ENCODE measurements around the gene SYS1.

The SYS1 gene

DNA sequence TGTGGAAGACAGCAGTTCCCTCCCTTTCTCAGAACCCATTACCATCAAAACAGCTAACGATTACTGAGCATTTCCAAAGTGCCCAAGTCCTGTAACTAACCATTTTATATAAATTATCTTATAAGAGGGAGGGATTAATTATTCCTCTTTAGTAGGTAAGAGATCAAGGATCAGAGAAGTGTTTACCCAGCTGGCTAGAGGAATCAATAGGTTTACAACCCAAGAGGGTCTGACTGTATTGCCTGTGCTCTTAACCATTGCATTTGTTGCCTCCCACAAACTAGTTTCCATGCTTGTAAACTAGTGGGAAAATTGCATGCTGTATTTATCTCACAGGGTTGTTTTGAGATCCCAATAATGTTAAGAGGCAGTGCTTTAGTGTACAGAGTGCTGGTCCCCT is 41.5 kb downstream of the SYS1 start:
- Histone ChIP-seq H4K91ac (ENCODE audit: low read depth, low read length) (no peak overlapping the region), H3K27ac (ENCODE audit: low read depth, low read length) (no peak overlapping the region), H4K12ac (ENCODE audit: low read depth, low read length) (no peak overlapping the region), H2AFZ (ENCODE audit: insufficient read depth, low read length, poor library complexity) (no peak overlapping the region), H4K8ac (ENCODE audit: low read depth, low read length) (no peak overlapping the region), H3K14ac (ENCODE audit: low read length) (no peak overlapping the region), H3K4me2 (ENCODE audit: low read length) (no peak overlapping the region), H3K79me2 (ENCODE audit: control insufficient read depth, insufficient read depth, low read length, poor library complexity) (peaks cover 9% of the 10 kb centered on the region), H3K4me3 (ENCODE audit: low read depth, low read length) (no peak overlapping the region), H2BK5ac (ENCODE audit: low read depth, low read length, poor library complexity) (no peak overlapping the region), H2AK5ac (ENCODE audit: low read length) (no peak overlapping the region), H3K4me1 (ENCODE audit: control insufficient read depth in 1 of 2, insufficient read depth in 2 of 2, low read length in 2 of 2) (peaks cover 6 to 15% of the 10 kb centered on the region in 2 experiments), H3K4ac (ENCODE audit: low read depth, low read length) (no peak overlapping the region), H3K9ac (ENCODE audit: low read length) (no peak overlapping the region), H2BK120ac (ENCODE audit: insufficient read depth, low read length, poor library complexity) (no peak overlapping the region), H3K18ac (ENCODE audit: low read length) (no peak overlapping the region), H3K79me1 (ENCODE audit: low read length) (peaks cover 6% of the 10 kb centered on the region), H3K36me3 (ENCODE audit: control insufficient read depth in 1 of 2, insufficient read depth in 2 of 2, low read length in 2 of 2) (peaks cover 0 to 2% of the 10 kb centered on the region in 2 experiments), H3K27me3 (ENCODE audit: insufficient read depth, low read length) (peaks cover 7% of the 10 kb centered on the region), H3K23ac (ENCODE audit: low read length) (no peak overlapping the region), H3K9me3 (ENCODE audit: insufficient read depth, low read depth, low read length) (peaks cover 6% of the 10 kb centered on the region), H2BK12ac (ENCODE audit: low read length) (no peak overlapping the region)
- no CpG with 5 or more reads among the region's 1 CpG for WGBS (ENCODE audit: extremely low coverage, insufficient coverage, insufficient read length)
- DNase-seq, result no peak

DNA sequence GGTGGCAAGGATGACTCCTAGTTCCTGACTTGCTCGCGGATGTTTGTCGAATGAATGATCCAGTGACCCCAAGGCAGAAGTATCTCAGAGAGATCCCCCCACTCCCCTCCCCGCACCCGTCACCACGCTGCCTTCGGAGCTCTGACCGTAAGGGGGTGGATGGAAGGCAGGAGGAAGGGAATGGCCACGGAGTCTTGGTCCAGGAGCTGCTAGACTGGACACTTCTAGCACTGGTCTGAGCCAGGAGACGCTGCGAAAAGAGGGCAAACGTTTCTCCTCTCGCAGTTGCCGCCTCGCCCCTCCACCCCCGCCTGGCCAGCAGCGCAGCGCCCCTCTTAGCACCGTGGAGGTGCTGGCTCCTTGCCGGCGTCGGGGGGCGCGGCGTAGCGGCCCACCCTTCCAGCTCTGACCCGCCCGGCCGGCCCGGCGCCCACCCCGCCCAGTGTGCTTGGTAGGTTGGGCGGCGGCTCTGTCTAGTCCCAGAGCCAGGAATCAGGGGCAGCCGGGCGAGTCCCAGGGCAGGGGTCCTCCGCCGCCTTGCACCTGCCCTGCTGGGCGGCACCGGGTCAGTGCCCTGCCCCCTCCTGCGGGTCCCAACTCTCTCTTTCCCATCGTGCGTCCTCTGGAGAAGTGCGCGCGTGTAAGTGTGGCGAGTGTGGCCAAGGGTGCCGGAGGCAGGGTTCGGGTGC is 42.8 kb downstream of the SYS1 start:
- no peak overlapping the region for H3K27ac ChIP-seq (ENCODE audit: low read depth, low read length)

DNA sequence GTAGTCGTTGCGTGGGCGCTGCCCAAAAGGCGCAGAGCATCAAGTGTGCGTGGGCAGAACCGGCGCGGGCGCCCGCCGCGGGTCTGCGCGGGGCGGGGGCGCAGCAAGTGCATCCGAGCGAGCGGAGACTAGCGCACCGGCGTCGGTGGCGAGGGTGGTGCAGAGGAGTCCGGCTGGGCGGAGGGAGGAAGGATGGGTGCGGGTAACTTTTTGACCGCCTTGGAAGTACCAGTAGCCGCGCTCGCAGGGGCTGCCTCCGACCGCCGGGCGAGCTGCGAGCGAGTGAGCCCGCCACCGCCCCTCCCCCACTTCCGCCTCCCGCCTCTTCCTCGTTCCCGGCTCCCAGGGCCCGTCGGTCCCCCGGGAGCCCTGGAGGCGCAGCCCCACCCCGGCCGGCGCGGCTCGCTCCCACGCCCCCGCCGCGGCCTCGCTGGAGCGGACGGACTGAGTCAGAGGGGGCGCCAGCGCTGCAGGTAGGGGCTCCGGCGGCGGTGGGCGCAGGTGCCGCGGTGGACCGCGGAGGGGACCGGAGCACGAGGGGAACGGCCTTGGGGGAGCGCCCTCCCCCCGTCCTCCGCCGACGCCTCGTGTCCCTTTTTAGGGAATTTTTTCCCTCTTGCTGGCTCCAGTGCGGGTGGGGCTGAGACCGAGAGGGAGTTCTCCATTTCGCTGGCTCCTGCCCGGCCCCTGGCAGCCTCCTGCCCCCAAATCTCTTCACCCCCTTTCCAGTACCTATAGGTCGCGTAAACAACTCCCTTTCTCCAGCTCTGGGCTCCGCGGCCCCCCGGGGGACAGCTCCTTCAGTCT is 43.5 kb downstream of the SYS1 start:
- DNase-seq, result peak in 1 of 2 donors; percentile 22
- H3K36me3 ChIP-seq (ENCODE audit: control insufficient read depth in 1 of 2, insufficient read depth in 2 of 2, low read length in 2 of 2), result peaks cover 4 to 5% of the 10 kb centered on the region in 2 experiments
- H3K79me2 ChIP-seq (ENCODE audit: control insufficient read depth, insufficient read depth, low read length, poor library complexity), result peaks cover 9% of the 10 kb centered on the region
- H2BK12ac ChIP-seq (ENCODE audit: low read length), result peak overlapping the region; percentile 23
- H3K79me1 ChIP-seq (ENCODE audit: low read length), result peaks cover 6% of the 10 kb centered on the region
- peak overlapping the region; percentile 75 for H2AFZ ChIP-seq (ENCODE audit: insufficient read depth, low read length, poor library complexity)
- no peak overlapping the region for H2AK5ac ChIP-seq (ENCODE audit: low read length)
- H3K4me3 ChIP-seq (ENCODE audit: low read depth, low read length), result peak overlapping the region; percentile 76
- H3K27ac ChIP-seq (ENCODE audit: low read depth, low read length), result no peak overlapping the region
- peak overlapping the region; percentile 39 for H3K4ac ChIP-seq (ENCODE audit: low read depth, low read length)
- no peak overlapping the region for H2BK5ac ChIP-seq (ENCODE audit: low read depth, low read length, poor library complexity)
- H2BK120ac ChIP-seq (ENCODE audit: insufficient read depth, low read length, poor library complexity), result peak overlapping the region; percentile 18
- H3K4me1 ChIP-seq (ENCODE audit: control insufficient read depth in 1 of 2, insufficient read depth in 2 of 2, low read length in 2 of 2), result peaks cover 6 to 15% of the 10 kb centered on the region in 2 experiments
- H3K9me3 ChIP-seq (ENCODE audit: insufficient read depth, low read depth, low read length), result no peaks in the 10 kb centered on the region
- H3K23ac ChIP-seq (ENCODE audit: low read length), result no peak overlapping the region
- peak overlapping the region; percentile 72 for H3K18ac ChIP-seq (ENCODE audit: low read length)
- peak overlapping the region; percentile 64 for H3K9ac ChIP-seq (ENCODE audit: low read length)
- H3K27me3 ChIP-seq (ENCODE audit: insufficient read depth, low read length), result peaks cover 7% of the 10 kb centered on the region
- peak overlapping the region; percentile 79 for H4K91ac ChIP-seq (ENCODE audit: low read depth, low read length)
- peak overlapping the region; percentile 67 for H4K12ac ChIP-seq (ENCODE audit: low read depth, low read length)
- no CpG with 5 or more reads among the region's 87 CpGs for WGBS (ENCODE audit: extremely low coverage, insufficient coverage, insufficient read length)
- peak overlapping the region; percentile 48 for H4K8ac ChIP-seq (ENCODE audit: low read depth, low read length)
- H3K14ac ChIP-seq (ENCODE audit: low read length), result peak overlapping the region; percentile 38
- H3K4me2 ChIP-seq (ENCODE audit: low read length), result peak overlapping the region; percentile 99

More for the DNA sequence above, 42.8 kb downstream of the SYS1 start:
- Histone ChIP-seq H3K18ac (ENCODE audit: low read length) (peak overlapping the region; percentile 49), H3K4me3 (ENCODE audit: low read depth, low read length) (peak overlapping the region; percentile 76), H3K4me2 (ENCODE audit: low read length) (peak overlapping the region; percentile 99), H3K14ac (ENCODE audit: low read length) (peak overlapping the region; percentile 38), H3K9ac (ENCODE audit: low read length) (no peak overlapping the region), H4K12ac (ENCODE audit: low read depth, low read length) (peak overlapping the region; percentile 67), H2BK120ac (ENCODE audit: insufficient read depth, low read length, poor library complexity) (no peak overlapping the region), H3K4ac (ENCODE audit: low read depth, low read length) (no peak overlapping the region), H2AFZ (ENCODE audit: insufficient read depth, low read length, poor library complexity) (peak overlapping the region; percentile 4), H2BK5ac (ENCODE audit: low read depth, low read length, poor library complexity) (no peak overlapping the region), H2AK5ac (ENCODE audit: low read length) (no peak overlapping the region), H3K9me3 (ENCODE audit: insufficient read depth, low read depth, low read length) (peaks cover 2% of the 10 kb centered on the region), H3K79me2 (ENCODE audit: control insufficient read depth, insufficient read depth, low read length, poor library complexity) (peaks cover 9% of the 10 kb centered on the region), H4K91ac (ENCODE audit: low read depth, low read length) (no peak overlapping the region), H2BK12ac (ENCODE audit: low read length) (no peak overlapping the region), H3K27me3 (ENCODE audit: insufficient read depth, low read length) (peaks cover 7% of the 10 kb centered on the region), H3K36me3 (ENCODE audit: control insufficient read depth in 1 of 2, insufficient read depth in 2 of 2, low read length in 2 of 2) (peaks cover 4 to 5% of the 10 kb centered on the region in 2 experiments), H4K8ac (ENCODE audit: low read depth, low read length) (peak overlapping the region; percentile 28), H3K23ac (ENCODE audit: low read length) (no peak overlapping the region), H3K4me1 (ENCODE audit: control insufficient read depth in 1 of 2, insufficient read depth in 2 of 2, low read length in 2 of 2) (peaks cover 6 to 15% of the 10 kb centered on the region in 2 experiments), H3K79me1 (ENCODE audit: low read length) (peaks cover 6% of the 10 kb centered on the region)
- no peak for DNase-seq
- WGBS (ENCODE audit: extremely low coverage, insufficient coverage, insufficient read length), result no CpG with 5 or more reads among the region's 49 CpGs

GRCh38 chr20:45407067-45407745 is 44.2 kb downstream of the SYS1 start:
- H3K4ac ChIP-seq (ENCODE audit: low read depth, low read length), result no peak overlapping the region
- H3K27me3 ChIP-seq (ENCODE audit: insufficient read depth, low read length), result peaks cover 7% of the 10 kb centered on the region
- H4K12ac ChIP-seq (ENCODE audit: low read depth, low read length), result peak overlapping the region; percentile 63
- DNase-seq, result no peak
- H2BK12ac ChIP-seq (ENCODE audit: low read length), result no peak overlapping the region
- peak overlapping the region; percentile 76 for H3K4me3 ChIP-seq (ENCODE audit: low read depth, low read length)
- peak overlapping the region; percentile 79 for H4K91ac ChIP-seq (ENCODE audit: low read depth, low read length)
- H3K4me2 ChIP-seq (ENCODE audit: low read length), result peak overlapping the region; percentile 99
- H3K79me2 ChIP-seq (ENCODE audit: control insufficient read depth, insufficient read depth, low read length, poor library complexity), result peaks cover 9% of the 10 kb centered on the region
- H3K36me3 ChIP-seq (ENCODE audit: control insufficient read depth in 1 of 2, insufficient read depth in 2 of 2, low read length in 2 of 2), result peaks cover 4 to 5% of the 10 kb centered on the region in 2 experiments
- H3K4me1 ChIP-seq (ENCODE audit: control insufficient read depth in 1 of 2, insufficient read depth in 2 of 2, low read length in 2 of 2), result peaks cover 6 to 15% of the 10 kb centered on the region in 2 experiments
- peak overlapping the region; percentile 24 for H3K14ac ChIP-seq (ENCODE audit: low read length)
- no peak overlapping the region for H3K18ac ChIP-seq (ENCODE audit: low read length)
- H3K79me1 ChIP-seq (ENCODE audit: low read length), result peaks cover 6% of the 10 kb centered on the region
- no peak overlapping the region for H2AK5ac ChIP-seq (ENCODE audit: low read length)
- peak overlapping the region; percentile 64 for H3K9ac ChIP-seq (ENCODE audit: low read length)
- WGBS (ENCODE audit: extremely low coverage, insufficient coverage, insufficient read length), result no CpG with 5 or more reads among the region's 30 CpGs
- H2BK5ac ChIP-seq (ENCODE audit: low read depth, low read length, poor library complexity), result no peak overlapping the region
- H3K27ac ChIP-seq (ENCODE audit: low read depth, low read length), result no peak overlapping the region
- H2BK120ac ChIP-seq (ENCODE audit: insufficient read depth, low read length, poor library complexity), result no peak overlapping the region
- no peaks in the 10 kb centered on the region for H3K9me3 ChIP-seq (ENCODE audit: insufficient read depth, low read depth, low read length)
- H4K8ac ChIP-seq (ENCODE audit: low read depth, low read length), result no peak overlapping the region
- H2AFZ ChIP-seq (ENCODE audit: insufficient read depth, low read length, poor library complexity), result peak overlapping the region; percentile 75
- H3K23ac ChIP-seq (ENCODE audit: low read length), result no peak overlapping the region

Measured in trophoblast cell (in vitro differentiated cells and primary cell).